ENCODE measurements around the gene HDDC3.

GRCh38 chr15:90955624-90956273, 23.4 kb upstream of the HDDC3 start:
- TF ChIP-seq POLR2A (IDR thresholded peaks at IDR 0.05): no peak
- TF ChIP-seq CTCF (IDR thresholded peaks at IDR 0.05): no peak

Data from testis (tissue), 2 donors.